Mucosa of rectum (tissue), 2 donors: ENCODE measurements around the gene NMT2.
"Not testable (repeated sequence)": the region's sequence is repeated elsewhere in the genome, so short reads cannot be mapped to it uniquely, and the experiment has no call there.

Source experiments
- H3K27ac ChIP-seq, 2 donors: one replicate each; pipeline ENCODE4 v1.7.0; 2013; ENCODE audit warnings: inconsistent platforms in 2 of 2, low read depth in 2 of 2, low read length in 2 of 2
- H3K27me3 ChIP-seq, 2 donors: one replicate each; pipeline ENCODE4 v1.7.0; 2013; ENCODE audit warnings: low read length in 2 of 2; ENCODE audit not compliant: control insufficient read depth in 2 of 2, insufficient read depth in 2 of 2
- H3K36me3 ChIP-seq, 2 donors: one replicate each; pipeline ENCODE4 v1.7.0; 2013; ENCODE audit warnings: low read length in 2 of 2; ENCODE audit not compliant: control insufficient read depth in 2 of 2, insufficient read depth in 2 of 2
- H3K4me1 ChIP-seq, 2 donors: one replicate each; pipeline ENCODE4 v1.7.0; 2013; ENCODE audit warnings: low read length in 2 of 2, mild to moderate bottlenecking in 1 of 2; ENCODE audit not compliant: control insufficient read depth in 2 of 2, insufficient read depth in 2 of 2
- H3K4me3 ChIP-seq, 2 donors: one replicate each; pipeline ENCODE4 v1.7.0; 2013; ENCODE audit warnings: low read length in 2 of 2
- H3K9ac ChIP-seq, 2 donors: one replicate each; pipeline ENCODE4 v1.7.0; 2013; ENCODE audit warnings: low read length in 2 of 2, low read depth in 1 of 2, mild to moderate bottlenecking in 1 of 2
- H3K9me3 ChIP-seq, 2 donors: one replicate each; pipeline ENCODE4 v1.7.0; 2013; ENCODE audit warnings: low read length in 2 of 2; ENCODE audit not compliant: control insufficient read depth in 2 of 2
- donor health status: healthy.
- donor health status: Normal muscosa, but diverticular disease.

The NMT2 gene

GRCh38 chr10:15202301-15202621, 33.8 kb upstream of the NMT2 start:
- H3K36me3 ChIP-seq, H3K27ac ChIP-seq, H3K4me1 ChIP-seq, H3K9ac ChIP-seq, H3K4me3 ChIP-seq, H3K9me3 ChIP-seq, H3K27me3 ChIP-seq: not testable (repeated sequence)

- peaks cover 0 to 3% of the 10 kb centered on the region in 2 donors for H3K27me3 ChIP-seq
- H3K4me1 ChIP-seq: no peaks in the 10 kb centered on the region
- peaks cover 3 to 7% of the 10 kb centered on the region in 2 donors for H3K36me3 ChIP-seq
- H3K4me3 ChIP-seq: no peak overlapping the region
- H3K27ac ChIP-seq: no peak overlapping the region
- H3K9me3 ChIP-seq: no peaks in the 10 kb centered on the region
- no peak overlapping the region for H3K9ac ChIP-seq
Measured at GRCh38 chr10:15201589-15202300, 33.3 kb upstream of the NMT2 start.

DNA sequence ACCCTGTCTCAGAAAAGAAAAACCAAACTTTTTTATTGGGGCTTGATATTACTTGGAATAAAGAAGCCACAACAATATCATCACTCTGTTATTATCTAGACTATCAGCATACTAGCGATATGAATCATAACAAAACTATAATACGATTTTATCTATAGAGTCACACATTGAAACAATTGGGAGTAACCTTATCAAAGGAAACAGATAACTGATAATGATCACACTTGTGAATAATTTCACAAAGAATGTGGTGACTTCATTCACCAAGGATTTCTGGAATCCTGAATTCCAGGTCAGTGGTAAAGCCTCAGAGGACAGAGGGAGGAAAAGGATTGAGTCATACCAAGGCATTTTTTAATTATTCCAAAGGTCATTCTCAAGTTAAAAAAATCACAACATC, 32.1 kb upstream of the NMT2 start:
- H3K9ac ChIP-seq: no peak overlapping the region
- no peak overlapping the region for H3K4me3 ChIP-seq
- peaks cover 2% of the 10 kb centered on the region in 2 donors for H3K36me3 ChIP-seq

GRCh38 chr10:15197911-15198310, 29.4 kb upstream of the NMT2 start:
- H3K9me3 ChIP-seq: no peaks in the 10 kb centered on the region
- H3K4me3 ChIP-seq: no peak overlapping the region
- no peak overlapping the region for H3K9ac ChIP-seq
- peaks cover 2% of the 10 kb centered on the region in 2 donors for H3K36me3 ChIP-seq
- no peak overlapping the region for H3K27ac ChIP-seq
- H3K4me1 ChIP-seq: no peaks in the 10 kb centered on the region
- peaks cover 0 to 3% of the 10 kb centered on the region in 2 donors for H3K27me3 ChIP-seq

More for the DNA sequence above, 32.1 kb upstream of the NMT2 start:
- Histone ChIP-seq H3K27ac (no peak overlapping the region), H3K9me3 (no peaks in the 10 kb centered on the region), H3K27me3 (peaks cover 0 to 3% of the 10 kb centered on the region in 2 donors), H3K4me1 (no peaks in the 10 kb centered on the region)

GRCh38 chr10:15197276-15197675, 28.8 kb upstream of the NMT2 start:
- Histone ChIP-seq H3K27me3 (peaks cover 0 to 3% of the 10 kb centered on the region in 2 donors), H3K9me3 (no peaks in the 10 kb centered on the region), H3K9ac (no peak overlapping the region), H3K27ac (no peak overlapping the region), H3K4me1 (no peaks in the 10 kb centered on the region), H3K4me3 (no peak overlapping the region), H3K36me3 (peaks cover 2% of the 10 kb centered on the region in 2 donors)

GRCh38 chr10:15196021-15196834, 27.7 kb upstream of the NMT2 start:
- Histone ChIP-seq H3K4me3 (no peak overlapping the region), H3K27ac (no peak overlapping the region), H3K27me3 (peaks cover 0 to 3% of the 10 kb centered on the region in 2 donors), H3K36me3 (peaks cover 2% of the 10 kb centered on the region in 2 donors), H3K9ac (no peak overlapping the region), H3K9me3 (no peaks in the 10 kb centered on the region), H3K4me1 (no peaks in the 10 kb centered on the region)

- Histone ChIP-seq H3K27me3 (no peaks in the 10 kb centered on the region), H3K4me3 (no peak overlapping the region), H3K4me1 (no peaks in the 10 kb centered on the region), H3K36me3 (no peaks in the 10 kb centered on the region), H3K9ac (no peak overlapping the region), H3K9me3 (no peaks in the 10 kb centered on the region), H3K27ac (no peak overlapping the region)
Measured at GRCh38 chr10:15189133-15189885, 20.8 kb upstream of the NMT2 start.

- Histone ChIP-seq H3K4me3 (no peak overlapping the region), H3K4me1 (no peaks in the 10 kb centered on the region), H3K9me3 (no peaks in the 10 kb centered on the region), H3K9ac (no peak overlapping the region), H3K27me3 (no peaks in the 10 kb centered on the region), H3K36me3 (no peaks in the 10 kb centered on the region), H3K27ac (no peak overlapping the region)
Measured at GRCh38 chr10:15188603-15189002, 20.1 kb upstream of the NMT2 start.

DNA sequence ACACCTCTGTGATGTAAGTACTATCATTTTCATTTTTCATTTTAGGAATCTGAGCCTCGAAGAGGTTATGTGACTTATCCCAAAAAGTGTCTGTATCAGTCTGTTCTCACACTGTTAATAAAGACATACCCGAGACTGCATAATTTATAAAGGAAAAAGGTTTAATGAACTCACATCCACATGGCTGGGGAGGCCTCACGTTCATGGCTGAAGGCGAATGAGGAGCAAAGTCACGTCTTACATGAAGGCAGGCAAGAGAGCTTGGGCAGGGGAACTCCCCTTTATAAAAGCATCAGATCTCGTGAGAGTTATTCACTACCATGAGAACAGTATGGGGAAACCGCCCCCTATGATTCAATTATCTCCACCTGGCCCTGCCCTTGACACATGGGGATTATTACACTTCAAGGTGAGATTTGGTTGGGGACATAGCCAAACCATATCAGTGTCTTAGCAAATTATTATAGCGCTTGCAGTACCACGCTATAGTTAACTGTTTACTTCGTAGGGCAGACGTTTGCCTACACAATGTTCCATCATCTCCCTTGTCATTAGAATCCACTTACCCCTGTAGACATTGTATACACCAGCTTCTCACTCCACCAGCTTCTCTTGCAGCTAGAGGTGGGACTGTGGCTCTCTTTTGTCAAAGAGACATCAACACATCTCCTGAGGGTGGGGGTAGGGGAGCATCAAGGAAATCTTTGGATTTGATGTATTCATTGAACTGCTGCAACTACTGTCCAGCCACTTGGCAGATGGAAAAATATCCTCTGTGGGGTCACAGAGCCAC, 15.4 kb upstream of the NMT2 start:
- Histone ChIP-seq H3K27ac (no peak overlapping the region), H3K4me1 (no peaks in the 10 kb centered on the region), H3K27me3 (no peaks in the 10 kb centered on the region), H3K4me3 (no peak overlapping the region), H3K9ac (no peak overlapping the region), H3K9me3 (no peaks in the 10 kb centered on the region), H3K36me3 (no peaks in the 10 kb centered on the region)
